HG02884 (cell line): ENCODE results near the gene OAF.

Source experiments
- ATAC-seq: cut with Tn5 transposase; IDR thresholded peaks from one replicate; pipeline ENCODE4 v1.9.1; 2021; ENCODE audit warnings: mild to moderate bottlenecking, moderate library complexity; ENCODE audit not compliant: unreplicated experiment

Gene OAF

DNA sequence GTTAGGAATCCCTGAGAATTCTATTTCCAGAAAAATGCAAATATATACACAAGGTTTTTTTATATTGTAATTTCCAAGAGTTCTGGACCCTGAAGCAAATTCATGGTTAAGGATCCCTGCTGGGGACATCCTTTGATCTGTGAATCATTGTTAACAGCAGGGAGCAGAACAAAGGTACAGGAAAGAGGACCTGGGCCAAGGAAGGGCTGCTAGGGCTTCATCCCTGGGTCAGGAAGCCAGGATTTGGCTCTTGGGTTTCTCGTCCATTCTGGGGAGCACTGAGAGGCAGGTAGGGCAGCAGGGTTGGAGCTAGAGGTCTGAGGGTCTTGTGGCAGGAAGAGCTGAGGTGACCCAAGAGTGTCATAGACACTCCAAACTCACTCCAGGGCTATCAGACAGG lies 10.2 kb upstream of the OAF start:
- ATAC-seq: no peak

DNA sequence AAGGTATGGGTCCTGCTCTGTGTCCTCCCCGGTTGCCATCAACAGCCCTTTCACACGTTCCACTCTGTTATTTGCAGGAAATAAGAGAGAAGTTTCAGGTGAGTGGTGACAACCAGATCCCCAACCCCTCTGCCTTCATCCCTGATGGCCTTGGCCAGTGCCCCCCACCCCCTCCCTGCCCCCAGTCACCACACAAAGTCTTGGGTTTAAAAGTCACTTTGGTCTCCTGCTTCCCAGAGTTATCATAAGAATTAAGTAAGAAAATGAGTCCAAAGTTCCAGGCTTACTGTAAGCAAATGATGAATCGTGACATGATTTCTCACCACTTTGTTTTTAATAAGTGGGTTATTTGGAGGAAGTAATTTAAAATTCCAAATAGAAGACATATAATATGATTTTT lies 9.2 kb upstream of the OAF start:
- ATAC-seq: no peak

GRCh38 chr11:120203626-120204025 lies 7.2 kb upstream of the OAF start:
- no peak for ATAC-seq

GRCh38 chr11:120205596-120206161 lies 5.2 kb upstream of the OAF start:
- no peak for ATAC-seq

- ATAC-seq: no peak
Measured at GRCh38 chr11:120207512-120207911, 3.3 kb upstream of the OAF start.

DNA sequence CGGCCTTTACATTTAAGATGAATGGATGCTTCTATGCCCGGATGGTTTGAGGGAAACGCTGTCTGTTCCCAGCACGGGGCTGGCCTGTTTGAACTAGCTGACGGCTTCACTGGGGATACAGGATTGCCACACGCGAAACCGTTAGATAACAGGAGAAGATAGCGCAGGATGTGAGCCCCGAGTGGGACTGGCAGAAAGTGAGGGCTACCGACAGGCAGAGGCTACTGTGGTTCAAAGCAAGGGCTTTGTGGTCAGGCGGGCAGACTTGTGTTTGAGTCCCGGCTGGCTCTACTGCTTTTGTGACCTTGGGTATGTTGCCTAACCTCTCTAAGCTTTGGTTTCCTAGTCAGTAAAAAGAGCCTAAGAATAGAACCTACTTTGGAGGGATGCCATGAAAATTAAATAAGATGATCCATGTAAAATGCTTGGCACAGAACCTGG lies 2.8 kb upstream of the OAF start:
- no peak for ATAC-seq

GRCh38 chr11:120208777-120209176 lies 2.1 kb upstream of the OAF start:
- ATAC-seq: no peak

DNA sequence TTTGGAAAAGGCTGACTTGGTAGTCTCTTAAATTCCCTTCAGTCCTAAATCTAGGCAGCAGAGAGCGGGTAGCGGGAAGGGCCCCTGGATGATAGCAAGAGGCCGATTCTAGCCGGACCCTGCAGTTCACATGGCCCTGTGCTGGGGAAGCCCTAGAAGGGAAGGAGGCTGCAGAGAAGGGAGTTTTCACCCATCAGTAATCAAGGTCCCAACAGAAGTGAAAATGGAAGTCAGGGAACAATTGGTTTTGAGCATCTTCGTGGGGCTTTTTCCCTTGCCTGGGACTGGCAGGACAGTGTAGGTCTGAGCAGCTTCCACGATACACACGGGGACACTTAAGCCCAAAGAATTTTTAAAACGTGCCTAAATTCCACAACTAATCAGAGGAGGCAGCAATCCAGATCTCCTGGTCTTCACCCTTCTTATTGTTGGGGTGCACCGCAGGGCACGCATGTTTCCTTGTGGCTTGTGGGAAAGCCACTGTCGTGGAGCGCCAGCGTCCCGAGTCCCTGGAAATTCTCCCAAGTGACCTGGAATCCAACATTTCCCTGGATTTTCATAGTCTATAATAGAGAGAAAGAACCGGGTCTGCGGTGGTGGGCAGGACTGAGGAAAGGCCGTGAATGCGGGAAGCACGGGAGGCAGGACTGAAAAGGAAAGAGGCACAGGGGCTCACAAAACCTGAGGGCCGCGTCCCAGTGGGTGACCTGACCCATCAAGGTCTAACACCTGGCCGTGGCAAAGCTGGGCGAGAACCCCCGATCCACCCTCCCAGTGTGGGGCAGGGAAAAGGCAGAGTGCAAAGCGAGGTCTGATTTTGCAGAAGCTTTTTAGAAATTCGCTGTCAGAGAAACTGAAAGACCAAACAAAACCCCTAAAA lies 846 bp upstream of the OAF start:
- no peak for ATAC-seq

- peak; percentile 21 for ATAC-seq
Measured at GRCh38 chr11:120211522-120212258, 858 bp downstream of the OAF start.

- ATAC-seq: no peak
Measured at GRCh38 chr11:120212259-120212878, 1.5 kb downstream of the OAF start.

GRCh38 chr11:120212926-120213325 lies 2.1 kb downstream of the OAF start:
- ATAC-seq: no peak

DNA sequence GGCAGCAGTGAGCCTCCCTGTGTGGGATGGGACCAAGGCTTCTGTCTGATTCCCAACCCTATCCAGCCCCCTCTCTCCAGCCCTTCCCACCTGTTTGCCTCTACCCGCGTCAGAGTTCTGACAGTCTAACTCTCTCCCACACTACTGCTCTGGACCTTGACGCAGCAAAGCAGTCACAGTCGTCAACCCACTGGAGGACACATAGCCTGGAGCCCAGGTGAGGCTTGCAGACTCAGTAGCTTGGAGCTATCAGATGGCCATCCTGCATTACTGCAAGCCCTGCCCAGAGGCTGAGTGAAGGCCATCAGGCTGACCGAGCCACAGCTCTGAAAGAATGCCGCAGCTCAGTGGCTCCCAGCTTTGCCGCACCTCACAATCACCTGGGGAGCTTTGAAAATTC lies 3.7 kb downstream of the OAF start:
- no peak for ATAC-seq

DNA sequence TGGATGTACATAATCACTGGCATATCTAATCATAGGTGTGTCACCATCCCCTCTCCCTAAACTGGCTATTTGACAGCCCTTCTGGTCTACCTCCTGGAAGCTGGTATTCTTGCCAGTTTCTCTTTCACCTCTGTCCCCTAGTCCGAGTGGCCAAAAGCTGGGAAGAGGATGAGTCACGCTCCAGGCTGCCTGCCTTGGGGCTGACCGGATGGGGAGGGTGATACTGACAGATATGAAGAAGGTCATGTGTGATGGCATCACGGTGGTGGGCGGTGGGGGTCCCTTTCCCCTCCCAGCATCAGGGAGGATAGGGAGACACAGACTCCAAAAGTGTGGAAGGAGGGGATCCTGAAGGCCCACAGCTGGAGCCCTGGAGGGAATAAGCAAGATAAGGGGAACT lies 4.8 kb downstream of the OAF start:
- ATAC-seq: no peak

- no peak for ATAC-seq
Measured at GRCh38 chr11:120216426-120217102, 5.7 kb downstream of the OAF start.

- ATAC-seq: no peak
Measured at GRCh38 chr11:120217526-120217925, 6.7 kb downstream of the OAF start.

- ATAC-seq: no peak
Measured at GRCh38 chr11:120217941-120218694, 7.3 kb downstream of the OAF start.

GRCh38 chr11:120218695-120219033 lies 7.8 kb downstream of the OAF start:
- no peak for ATAC-seq

- ATAC-seq: no peak
Measured at GRCh38 chr11:120219232-120219937, 8.6 kb downstream of the OAF start.

- ATAC-seq: no peak
Measured at GRCh38 chr11:120219938-120220746, 9.3 kb downstream of the OAF start.
